ENCODE measurements around the gene KIAA1217.

DNA sequence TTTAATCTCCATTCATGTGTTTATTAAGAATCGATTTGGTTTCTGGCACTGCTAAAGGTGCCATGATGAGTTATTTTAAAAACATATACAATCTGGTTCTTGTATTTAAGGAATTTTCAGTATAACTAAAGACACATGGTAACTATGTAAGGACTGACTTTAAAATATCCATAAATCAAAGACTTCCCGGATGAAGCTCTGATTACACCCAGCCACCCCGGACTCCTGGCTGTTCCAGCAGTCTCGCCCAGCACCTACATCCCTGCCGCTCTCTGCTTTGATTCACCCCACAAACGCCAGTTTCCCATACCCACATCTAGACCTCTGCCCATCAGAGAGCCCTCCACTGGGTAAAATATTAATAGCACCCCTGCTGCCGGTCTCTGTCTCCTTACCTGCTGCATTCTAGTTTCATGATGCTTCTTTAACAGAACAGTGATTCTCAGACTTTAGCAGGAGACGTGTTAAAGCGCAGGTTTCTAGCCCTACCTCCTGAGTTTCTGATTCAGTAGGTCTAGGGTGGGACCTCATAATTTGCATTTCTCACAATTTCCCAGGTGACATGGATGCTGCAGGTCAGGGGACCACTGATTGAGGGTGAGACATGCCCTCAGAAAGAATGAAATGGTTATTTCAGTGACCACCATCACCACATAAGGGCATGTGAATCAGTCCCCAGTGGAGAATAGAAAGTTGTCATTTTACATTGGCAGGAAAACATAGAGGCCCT is 185.7 kb downstream of the KIAA1217 start:
- TF ChIP-seq MAFK (IDR thresholded peaks at IDR 0.05; ENCODE audit: low read depth, low read length) = no peak
- TF ChIP-seq CTCF (IDR thresholded peaks at IDR 0.05; ENCODE audit: control extremely low read depth in 1 of 3, insufficient read depth in 1 of 3, low read depth in 1 of 3, low read length in 3 of 3) = no peak
- TF ChIP-seq CEBPB (IDR thresholded peaks at IDR 0.05; ENCODE audit: low read depth, low read length) = no peak
- no peak for TF ChIP-seq ASH2L (IDR thresholded peaks at IDR 0.05; ENCODE audit: low read length)
- TF ChIP-seq MAX (IDR thresholded peaks at IDR 0.05) = no peak
- TF ChIP-seq EGR1 (IDR thresholded peaks at IDR 0.05; ENCODE audit: borderline replicate concordance, low read depth, low read length) = no peak

Measured in H1 (cell line).